Suprapubic skin (tissue), 4 donors: Measurements from ENCODE around the gene KBTBD12.

ENCODE experiments used
- EP300 ChIP-seq: sonication (generic); formaldehyde crosslinking; IDR thresholded peaks from one replicate; pipeline ENCODE4 v1.6.1; 2017; ENCODE audit warnings: antibody characterized with exemption
- POLR2A ChIP-seq, 2 donors: fragments of 450-650 bp; IDR thresholded peaks; one replicate each; pipeline ENCODE4 v1.6.1; 2017; ENCODE audit warnings: antibody characterized with exemption in 2 of 2, mild to moderate bottlenecking in 2 of 2, moderate library complexity in 2 of 2
- POLR2AphosphoS5 ChIP-seq, 3 donors: sonication (generic); formaldehyde crosslinking; IDR thresholded peaks; one replicate each; pipeline ENCODE4 v1.6.1; 2017; ENCODE audit warnings: antibody characterized with exemption in 3 of 3
- TF ChIP-seq, protein P1 (sequence below), 2 donors: fragments of 200-600 bp in 1 of 2; fragments of 450-650 bp in 1 of 2; sonication (generic) in 1 of 2; IDR thresholded peaks; one replicate each; pipeline ENCODE4 v1.5.1; 2016 to 2019; ENCODE audit warnings: antibody characterized with exemption in 2 of 2, mild to moderate bottlenecking in 1 of 2, moderate library complexity in 1 of 2

DNA sequence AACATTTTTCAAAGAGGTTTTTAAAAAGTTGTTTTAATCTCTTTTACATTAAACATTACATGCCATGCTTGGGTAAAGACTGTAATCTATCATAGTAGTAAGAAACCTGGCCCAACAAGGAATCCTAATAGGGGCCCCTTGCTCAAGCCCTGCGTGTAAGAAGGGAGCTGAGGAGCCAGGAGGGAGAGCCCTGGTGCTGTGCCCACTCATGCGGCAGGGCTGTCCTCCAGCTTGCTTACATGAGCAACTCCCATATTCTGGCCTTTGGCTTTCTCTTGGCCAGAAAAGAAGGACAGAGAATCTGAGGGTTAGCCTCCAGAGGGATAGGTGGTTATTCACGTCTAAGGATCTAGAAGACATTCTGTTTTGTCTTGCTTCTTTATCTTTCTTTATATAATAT lies 49.8 kb downstream of the KBTBD12 start:
- TF ChIP-seq, protein P1, sequence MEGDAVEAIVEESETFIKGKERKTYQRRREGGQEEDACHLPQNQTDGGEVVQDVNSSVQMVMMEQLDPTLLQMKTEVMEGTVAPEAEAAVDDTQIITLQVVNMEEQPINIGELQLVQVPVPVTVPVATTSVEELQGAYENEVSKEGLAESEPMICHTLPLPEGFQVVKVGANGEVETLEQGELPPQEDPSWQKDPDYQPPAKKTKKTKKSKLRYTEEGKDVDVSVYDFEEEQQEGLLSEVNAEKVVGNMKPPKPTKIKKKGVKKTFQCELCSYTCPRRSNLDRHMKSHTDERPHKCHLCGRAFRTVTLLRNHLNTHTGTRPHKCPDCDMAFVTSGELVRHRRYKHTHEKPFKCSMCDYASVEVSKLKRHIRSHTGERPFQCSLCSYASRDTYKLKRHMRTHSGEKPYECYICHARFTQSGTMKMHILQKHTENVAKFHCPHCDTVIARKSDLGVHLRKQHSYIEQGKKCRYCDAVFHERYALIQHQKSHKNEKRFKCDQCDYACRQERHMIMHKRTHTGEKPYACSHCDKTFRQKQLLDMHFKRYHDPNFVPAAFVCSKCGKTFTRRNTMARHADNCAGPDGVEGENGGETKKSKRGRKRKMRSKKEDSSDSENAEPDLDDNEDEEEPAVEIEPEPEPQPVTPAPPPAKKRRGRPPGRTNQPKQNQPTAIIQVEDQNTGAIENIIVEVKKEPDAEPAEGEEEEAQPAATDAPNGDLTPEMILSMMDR (IDR thresholded peaks at IDR 0.05) = no peak
- TF ChIP-seq POLR2AphosphoS5 (IDR thresholded peaks at IDR 0.05) (no peak), EP300 (no peak), POLR2A (IDR thresholded peaks at IDR 0.05) (no peak)
